ENCODE measurements around the gene LILRB2. TPM values are rescaled to one million over a fixed set of nuclear protein-coding genes. Genes with fewer than 3 reads are reported as not detected.

LILRB2 gene
- total and polyA plus RNA-seq, 9 of the 15 experiments (the other 6 are each of a cell fraction or from before 2014, with no cell fraction given) = not detected

- Histone ChIP-seq H2AFZ (ENCODE audit: low read depth, low read length) (no peak overlapping the region), H3K4me3 (no peak overlapping the region), H3K27ac (ENCODE audit: extremely low read depth, low read depth, low read length) (no peak overlapping the region), H3K9me1 (ENCODE audit: control insufficient read depth, insufficient read depth, low read length) (no peaks in the 10 kb centered on the region), H3K4me2 (ENCODE audit: insufficient read depth, low read length) (no peak overlapping the region), H3K4me1 (replicated peaks in 1 of 2; ENCODE audit: control insufficient read depth in 2 of 2, insufficient read depth in 2 of 2, low read length in 2 of 2) (no peaks in the 10 kb centered on the region), H3K9ac (ENCODE audit: insufficient read depth in 1 of 2, low read depth in 2 of 2, low read length in 2 of 2) (no peak overlapping the region), H3K9me3 (replicated peaks; ENCODE audit: control insufficient read depth, insufficient read depth, low read depth, low read length) (no peaks in the 10 kb centered on the region), H4K20me1 (replicated peaks; ENCODE audit: control insufficient read depth, insufficient read depth, low read length) (0 out of 2 replicates have a peak, but pooled peaks cover 4% of the 10 kb centered on the region), H3K27me3 (ENCODE audit: control insufficient read depth in 2 of 2, insufficient read depth in 2 of 2, low read length in 2 of 2) (peaks cover 4 to 22% of the 10 kb centered on the region in 2 experiments; a peak in 2 of 5 replicates), H3K79me2 (ENCODE audit: control insufficient read depth, insufficient read depth, low read length) (no peaks in the 10 kb centered on the region), H3K36me3 (ENCODE audit: control insufficient read depth, insufficient read depth, low read length) (no peaks in the 10 kb centered on the region)
- ChIA-PET POLR2A (no interaction called here), CTCF (ENCODE audit: low intra/inter-chr PET ratio) (no interaction called here)
- intact Hi-C loops (cut with micrococcal nuclease) (no loop called here), in situ Hi-C loops (cut with MboI) (no loop called here)
- ATAC-seq (no peak), DNase-seq (ENCODE audit: extremely low read depth in 1 of 4, low spot score in 3 of 4) (no peak), FAIRE-seq (no peak)
- BruUV-seq (replicated peaks) = no TSS peak
- WGBS (ENCODE audit: insufficient coverage, low coverage, missing lambda C conversion rate) = 0% methylated on average over 4 of the region's 4 CpGs
- no peak for TF ChIP-seq ZNF197 (CRISPR knock-in tag; IDR thresholded peaks at IDR 0.05; ENCODE audit: low read depth)
- TF ChIP-seq ZNF124 (CRISPR knock-in tag; IDR thresholded peaks at IDR 0.05) = no peak
- TF ChIP-seq ZKSCAN3 (CRISPR knock-in tag; IDR thresholded peaks at IDR 0.05) = no peak
- TF ChIP-seq ZNF696 (CRISPR knock-in tag; conservative IDR thresholded peaks at IDR 0.05) = no peak
- TF ChIP-seq NR2C1 (IDR thresholded peaks at IDR 0.05) = no peak
- TF ChIP-seq NR2C1 (tag; IDR thresholded peaks at IDR 0.05) = no peak
- no peak for TF ChIP-seq ZNF184 (CRISPR knock-in tag; IDR thresholded peaks at IDR 0.05)
- TF ChIP-seq HDAC2 (IDR thresholded peaks at IDR 0.05) = no peak
- no peak for TF ChIP-seq RREB1 (CRISPR knock-in tag; IDR thresholded peaks at IDR 0.05)
- no peak for TF ChIP-seq ZNF655 (CRISPR knock-in tag; IDR thresholded peaks at IDR 0.05)
- no peak for TF ChIP-seq ARID1B (IDR thresholded peaks at IDR 0.05)
- TF ChIP-seq CC2D1A (IDR thresholded peaks at IDR 0.05) = no peak
Observed at GRCh38 chr19:54302257-54302656, 21.3 kb upstream of the LILRB2 start.
